Kidney capillary endothelial cell (primary cell): ENCODE results near the gene B4GALT1.
"Not testable (repeated sequence)": the region's sequence is repeated elsewhere in the genome, so short reads cannot be mapped to it uniquely, and the experiment has no call there.

Source experiments
- DNase-seq: peaks from one replicate; pipeline ENCODE4 v3.0.0-alpha.2; 2018; ENCODE audit warnings: low spot score

B4GALT1 gene

DNA sequence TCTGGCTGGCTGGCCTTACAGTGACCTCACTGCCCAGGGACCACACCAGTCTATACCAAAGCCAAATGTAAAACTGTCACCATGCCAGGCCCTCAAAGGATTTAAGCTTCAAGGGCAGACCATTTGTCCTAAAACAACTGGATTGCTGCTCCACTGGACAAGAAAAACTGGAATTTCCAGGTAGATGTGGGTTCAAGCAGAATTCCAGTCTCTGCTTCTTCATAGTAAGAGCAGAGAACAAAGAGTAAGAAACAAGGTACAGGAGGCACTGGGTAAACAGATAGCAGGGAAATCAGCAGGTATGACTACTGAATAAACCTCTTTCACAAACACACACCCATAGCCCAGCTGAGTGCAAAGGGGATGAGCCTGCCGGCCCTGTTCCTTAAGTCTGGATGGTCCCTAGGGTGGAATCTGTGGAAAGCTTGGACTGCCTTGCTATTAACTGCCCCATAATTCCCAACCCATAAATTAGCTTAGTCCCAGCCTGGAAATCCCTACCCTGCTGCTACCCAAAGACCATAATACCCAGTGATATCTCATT, 5.5 kb downstream of the B4GALT1 start:
- DNase-seq, result no peak

DNA sequence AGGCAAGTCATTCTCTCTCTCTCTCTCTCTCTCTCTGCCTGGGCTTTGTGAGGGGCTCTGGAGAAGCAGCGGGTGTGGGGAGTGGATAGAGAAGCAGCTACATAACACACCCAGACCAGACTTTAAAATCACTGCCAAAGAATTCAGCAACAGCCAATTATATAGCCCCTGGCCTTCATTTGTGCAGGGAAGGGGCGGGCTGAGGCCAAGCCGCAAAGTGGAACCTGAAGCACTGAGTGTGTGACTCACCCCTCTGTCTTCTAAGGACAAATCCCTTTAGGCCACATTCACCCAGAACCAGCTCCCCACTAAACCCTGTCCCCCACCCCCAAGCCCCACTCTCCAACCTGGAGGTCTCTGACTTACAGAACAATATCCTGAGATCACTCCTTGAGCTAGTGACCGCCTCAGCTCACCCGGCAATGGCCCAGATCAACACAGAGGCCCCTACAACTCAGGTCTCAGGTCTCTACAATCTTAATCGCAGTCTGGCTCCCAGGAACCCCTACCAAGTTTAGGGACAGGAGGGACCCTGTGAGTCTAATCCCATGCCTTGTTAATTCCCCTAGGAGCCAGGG, 6.0 kb downstream of the B4GALT1 start:
- DNase-seq, result peak; percentile 68

DNA sequence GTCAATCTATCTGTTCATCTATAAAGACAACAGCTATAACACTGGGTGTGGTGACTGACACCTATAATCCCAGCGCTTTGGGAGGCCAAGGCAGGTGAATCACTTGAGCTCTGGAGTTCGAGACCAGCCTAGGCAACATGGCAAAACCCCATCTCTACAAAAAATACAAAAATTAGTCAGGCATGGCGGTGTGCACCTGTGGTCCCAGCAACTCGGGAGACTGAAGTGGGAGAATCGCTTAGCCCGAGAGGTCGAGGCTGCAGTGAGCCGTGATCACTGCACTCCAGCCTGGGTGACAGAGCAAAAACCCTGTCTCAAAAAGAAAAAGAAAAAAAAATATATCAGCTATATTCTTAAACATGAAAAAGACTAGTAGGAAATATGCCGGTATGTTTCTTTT, 6.7 kb downstream of the B4GALT1 start:
- DNase-seq, result not testable (repeated sequence)

DNA sequence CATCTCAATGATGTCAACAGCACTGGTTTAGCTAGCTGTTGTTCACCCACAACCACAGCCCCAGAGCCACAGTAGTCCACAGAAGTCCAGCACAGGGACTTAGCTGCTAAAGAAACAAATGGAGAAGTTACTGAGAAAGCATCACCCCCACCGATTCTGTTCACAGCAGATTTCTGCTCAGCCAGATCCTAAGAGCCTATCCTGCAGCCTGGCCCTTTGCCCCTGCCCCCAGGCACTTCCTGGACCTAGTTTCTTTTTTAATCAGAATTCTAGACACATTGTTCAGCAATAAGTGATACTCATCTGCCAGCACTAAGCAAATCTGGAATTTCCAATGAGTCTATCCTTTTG, 7.4 kb downstream of the B4GALT1 start:
- no peak for DNase-seq

DNA sequence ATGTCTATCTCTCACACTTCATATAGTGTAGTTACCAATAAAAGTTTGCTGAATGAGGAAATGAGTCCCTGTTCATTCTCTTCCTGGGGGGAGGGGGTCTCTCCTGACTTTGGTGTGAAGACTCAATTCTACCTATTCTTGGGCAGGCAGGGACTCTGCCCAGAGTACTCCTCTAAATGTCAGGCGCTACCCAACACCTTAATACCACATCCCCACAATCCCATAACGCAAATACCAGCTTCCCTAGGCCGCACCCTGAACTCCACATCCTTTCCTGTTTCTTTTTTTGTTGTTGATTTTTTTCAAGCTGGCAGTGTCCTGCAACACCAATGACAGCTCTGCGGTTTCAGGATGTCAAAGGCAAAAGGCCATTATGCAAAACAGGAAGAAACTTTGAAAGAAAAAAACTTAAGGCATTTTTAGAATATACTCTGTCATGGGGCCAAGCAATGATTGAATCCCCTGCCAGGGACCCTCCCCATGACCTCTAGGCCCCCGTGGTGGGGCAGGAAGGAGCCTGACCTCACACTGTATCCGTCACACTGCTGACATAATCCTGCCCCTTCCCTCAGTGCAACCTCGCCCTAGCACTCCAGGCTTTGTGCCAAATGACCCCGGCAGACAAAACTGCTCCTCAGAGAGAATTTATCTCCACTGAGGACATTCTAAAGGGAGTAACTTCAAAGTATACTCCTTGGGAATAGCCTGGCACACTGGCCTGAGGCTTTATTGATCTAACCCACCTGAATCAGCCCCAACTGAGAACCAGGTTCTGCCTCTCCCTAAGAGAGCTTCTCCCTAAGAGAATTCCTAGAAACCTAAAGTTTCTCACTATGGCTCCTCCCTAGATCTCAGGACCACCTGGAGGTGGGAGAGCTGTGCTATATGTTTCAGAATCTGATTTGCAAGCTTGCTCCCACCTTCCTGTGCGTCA, 8.0 kb downstream of the B4GALT1 start:
- peak; percentile 64 for DNase-seq

DNA sequence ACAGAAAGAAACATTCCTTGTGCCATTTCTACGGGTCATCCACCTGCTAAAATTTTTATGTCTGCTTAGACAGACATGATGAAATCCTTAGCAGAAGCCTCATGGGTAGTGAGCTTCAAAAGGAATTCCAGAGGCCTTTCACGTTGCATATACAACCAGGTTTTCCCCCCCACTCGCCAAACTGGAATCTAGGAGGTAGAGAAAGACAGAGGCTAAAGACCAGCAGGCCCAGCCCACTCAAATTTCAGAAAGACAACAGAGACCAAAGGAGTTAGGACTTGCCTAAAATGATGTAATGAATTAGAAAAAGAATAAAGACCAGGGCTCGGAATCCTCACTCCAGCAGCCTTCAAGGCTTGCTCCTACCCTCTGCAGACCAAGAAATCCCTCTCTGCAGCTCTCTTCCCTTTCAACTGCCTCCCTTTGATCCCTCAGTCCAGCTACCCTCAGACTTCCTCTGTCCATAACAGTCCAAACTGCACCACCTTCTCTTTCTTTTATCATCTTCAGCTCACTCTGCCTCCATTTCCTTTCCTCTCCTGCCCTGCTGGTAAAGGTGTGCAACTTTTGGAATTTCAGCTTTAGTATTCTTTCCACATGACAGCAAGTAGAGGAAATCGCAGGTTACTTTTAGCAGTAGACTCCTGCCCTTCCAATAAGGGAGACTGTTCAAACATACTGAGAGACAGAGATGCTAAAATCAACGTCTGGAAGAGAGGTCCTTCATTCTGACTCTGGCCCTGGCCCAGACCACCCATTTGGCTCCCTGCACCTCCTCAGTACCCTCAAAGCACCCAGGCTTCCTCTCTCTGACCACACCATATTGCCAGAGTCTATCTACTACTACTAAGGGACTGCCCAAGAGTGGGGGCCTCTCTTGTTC, 8.9 kb downstream of the B4GALT1 start:
- no peak for DNase-seq

DNA sequence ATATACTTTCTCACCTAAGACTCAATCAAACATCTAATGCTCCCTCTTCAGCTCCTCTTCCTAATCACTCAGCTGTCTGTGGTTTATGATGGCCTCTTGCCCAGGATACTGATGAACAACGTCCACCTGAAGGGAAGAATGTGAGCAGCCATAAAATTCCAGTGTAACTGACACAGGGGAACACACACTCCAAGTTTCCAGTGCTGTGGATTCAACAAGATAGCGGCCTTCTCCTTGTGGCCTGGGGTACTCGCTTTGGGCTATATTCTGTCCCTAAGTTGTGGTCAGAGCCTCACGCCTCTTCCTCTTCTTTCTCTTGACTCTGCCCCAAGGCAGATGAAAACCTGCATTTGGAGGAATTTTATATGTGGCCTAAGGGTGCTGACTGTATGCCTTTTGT, 11.7 kb downstream of the B4GALT1 start:
- DNase-seq, result no peak

DNA sequence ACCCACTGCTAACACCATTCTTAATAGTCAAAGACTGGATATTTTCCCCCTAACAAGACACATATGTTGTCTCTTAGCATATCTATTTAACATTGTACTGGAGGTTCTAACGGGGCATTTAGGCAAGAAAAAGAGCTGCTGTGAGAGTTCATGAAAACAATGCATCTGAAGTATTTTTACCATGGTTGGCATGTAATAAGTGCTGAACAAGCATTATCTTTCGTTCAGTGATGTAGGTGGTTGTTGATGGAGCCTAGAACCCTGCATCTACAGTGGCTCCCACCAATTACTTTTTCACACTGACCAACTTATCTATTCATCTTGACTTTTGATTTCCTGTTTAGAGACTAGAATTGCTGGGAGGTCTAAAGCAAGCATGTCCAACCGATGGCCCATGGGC, 12.8 kb downstream of the B4GALT1 start:
- no peak for DNase-seq

DNA sequence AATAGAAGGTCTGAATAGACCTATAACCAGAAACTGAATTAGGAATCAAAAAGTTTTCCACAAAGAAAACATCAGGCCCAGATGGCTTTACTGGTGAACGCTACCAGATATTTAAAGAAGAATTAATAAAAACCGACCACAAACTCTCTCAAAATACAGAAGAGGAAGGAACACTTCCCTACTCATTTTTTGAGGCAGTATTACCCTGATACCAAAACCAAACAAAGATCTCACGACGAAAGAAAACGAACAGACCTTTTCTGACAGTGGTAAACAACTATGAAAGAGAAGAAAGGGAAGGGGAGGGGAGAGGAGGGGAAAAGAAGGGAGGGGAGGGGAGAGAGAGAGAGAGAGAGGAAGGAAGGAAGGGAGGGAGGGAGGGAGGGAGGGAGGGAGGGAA, 13.5 kb downstream of the B4GALT1 start:
- no peak for DNase-seq

DNA sequence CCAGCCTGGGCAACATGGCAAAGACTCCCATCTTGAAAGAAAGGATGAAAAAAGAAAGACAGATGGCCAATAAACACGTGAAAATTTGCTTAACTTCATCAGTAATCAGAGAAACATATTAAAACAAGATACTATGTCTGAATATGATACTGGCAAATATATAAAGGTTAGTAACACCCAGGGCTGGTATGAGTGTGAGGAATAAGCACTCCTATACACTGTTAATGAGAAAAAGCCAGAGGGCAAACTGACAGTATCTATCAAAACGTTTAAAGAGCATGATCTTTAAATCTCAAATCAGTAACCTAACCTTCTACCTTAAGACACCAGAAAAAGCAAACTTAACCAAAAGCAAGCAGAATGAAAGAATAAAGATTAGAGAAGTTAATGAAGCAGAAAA, 14.1 kb downstream of the B4GALT1 start:
- no peak for DNase-seq

DNA sequence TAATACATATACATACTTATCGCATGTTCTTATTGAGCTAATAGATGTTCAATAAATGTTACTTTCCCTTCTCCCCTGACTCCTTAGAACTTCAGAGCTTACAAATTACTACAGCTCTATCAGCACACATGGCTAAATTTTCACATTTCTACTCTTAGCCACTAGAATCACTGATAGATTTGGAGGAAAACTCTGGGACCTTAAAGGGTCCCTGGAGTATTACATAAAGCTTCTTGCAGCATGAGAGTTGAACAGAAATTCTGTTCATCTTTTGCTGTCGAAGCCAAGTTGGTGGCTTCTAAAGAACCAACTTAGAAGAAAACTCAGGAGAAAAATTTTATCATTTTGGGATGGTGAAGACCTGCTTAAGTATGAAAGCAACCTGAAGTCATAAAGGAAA, 15.5 kb downstream of the B4GALT1 start:
- no peak for DNase-seq

DNA sequence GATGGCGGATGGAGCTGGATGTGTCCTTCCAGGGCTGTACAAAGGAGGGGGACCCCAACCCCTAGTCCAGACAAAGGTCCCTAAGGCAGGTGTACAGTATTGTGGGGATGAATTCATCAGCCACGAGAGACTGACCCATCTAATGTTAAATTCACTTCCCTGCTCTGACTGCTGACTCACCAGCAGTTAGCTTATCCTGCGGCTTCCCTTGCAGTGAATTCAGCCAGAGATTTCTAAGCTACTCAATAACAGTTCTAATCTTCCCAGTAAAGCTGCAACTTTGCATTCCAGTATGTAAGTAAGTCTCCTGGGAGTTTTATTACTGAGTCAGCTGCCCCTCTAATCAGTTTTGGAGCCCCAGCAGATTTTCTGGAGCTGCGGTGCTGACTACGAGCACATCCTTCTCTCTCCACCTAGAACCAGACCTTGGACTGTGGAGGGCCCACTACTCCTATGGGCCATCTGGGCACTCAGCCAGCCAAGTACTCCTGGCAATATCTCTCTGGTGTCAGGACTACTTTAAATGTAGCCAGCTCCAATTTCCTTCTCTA, 16.1 kb downstream of the B4GALT1 start:
- peak; percentile 72 for DNase-seq

DNA sequence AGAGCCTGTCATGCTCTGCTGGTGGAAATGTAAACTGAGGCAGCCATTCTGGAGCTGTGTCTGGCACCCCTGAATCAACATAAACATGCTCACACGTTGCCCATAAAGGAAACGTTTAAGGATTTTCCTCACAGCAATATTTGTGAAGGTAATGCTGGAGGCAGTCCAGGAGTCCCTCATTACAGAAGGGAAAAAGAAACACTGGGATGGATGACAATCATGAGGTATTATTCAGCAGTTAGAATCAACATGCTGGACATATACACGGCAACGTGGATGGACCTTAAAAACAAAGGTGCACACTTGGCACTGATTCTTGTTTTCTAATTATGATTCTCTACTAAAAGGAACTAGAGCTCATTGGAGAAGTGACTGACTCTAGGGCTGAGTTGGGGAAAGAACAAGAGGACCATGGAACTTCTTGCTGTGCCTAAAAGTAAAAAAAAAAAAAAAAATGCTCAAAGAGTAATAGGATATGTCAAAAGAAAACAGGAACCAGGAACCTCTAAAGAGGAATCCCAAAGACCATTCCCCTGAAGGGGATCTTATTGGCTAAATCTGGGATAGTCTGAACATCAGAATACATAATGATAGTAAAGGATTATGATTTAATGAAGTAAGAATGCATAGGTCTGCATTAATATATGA, 18.6 kb downstream of the B4GALT1 start:
- no peak for DNase-seq

DNA sequence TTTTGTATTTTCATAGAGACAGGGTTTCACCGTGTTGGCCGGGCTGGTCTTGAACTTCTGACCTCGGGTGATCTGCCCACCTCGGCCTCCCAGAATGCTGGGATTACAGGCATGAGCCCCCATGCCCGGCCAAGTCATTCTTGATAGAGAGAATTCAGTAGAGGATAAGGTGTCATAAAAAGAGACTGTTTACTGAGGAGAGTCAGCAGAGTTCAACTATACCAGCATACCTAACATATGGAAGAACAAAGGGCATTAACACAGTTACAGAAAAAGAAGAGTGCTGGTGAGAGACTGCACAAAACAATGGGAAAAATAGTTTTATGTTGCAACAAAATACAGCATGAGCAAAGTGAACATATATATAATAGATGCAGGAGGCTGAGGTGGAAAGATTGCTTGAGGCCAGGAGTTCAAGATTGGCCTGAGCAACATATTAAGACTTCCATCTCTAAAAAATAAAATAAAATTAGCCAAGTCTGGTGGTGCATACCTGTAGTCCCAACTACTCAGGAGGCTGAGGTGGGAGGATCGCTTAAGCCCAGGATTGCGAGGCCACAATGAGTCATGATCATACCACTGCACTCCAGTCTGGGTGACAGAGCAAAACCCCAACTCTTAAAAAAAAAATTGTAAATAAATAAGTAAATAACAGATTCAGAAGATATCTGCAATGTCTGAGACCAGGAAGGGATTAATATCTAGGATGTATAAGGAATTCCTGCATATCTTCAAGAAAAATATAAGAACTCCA, 19.5 kb downstream of the B4GALT1 start:
- DNase-seq, result no peak

DNA sequence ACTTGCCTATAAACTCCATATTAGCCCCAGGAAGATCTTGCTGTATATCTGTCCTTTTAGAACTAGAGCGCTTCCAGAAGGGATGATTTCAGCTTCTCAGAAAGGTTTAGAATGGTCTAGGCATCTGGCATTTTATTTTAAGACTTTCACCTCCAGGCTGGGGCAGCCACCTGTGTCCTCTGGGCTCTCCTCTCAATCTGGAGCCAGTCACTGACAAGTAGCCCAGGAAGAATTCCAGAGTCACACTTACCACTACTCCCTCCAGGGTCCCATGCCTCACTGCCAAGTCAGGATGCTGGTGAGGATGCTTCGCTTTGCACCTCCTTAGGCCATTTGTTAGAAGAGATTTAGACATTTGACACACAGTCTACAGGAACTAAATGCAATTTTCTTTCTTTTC, 20.8 kb downstream of the B4GALT1 start:
- DNase-seq, result no peak

DNA sequence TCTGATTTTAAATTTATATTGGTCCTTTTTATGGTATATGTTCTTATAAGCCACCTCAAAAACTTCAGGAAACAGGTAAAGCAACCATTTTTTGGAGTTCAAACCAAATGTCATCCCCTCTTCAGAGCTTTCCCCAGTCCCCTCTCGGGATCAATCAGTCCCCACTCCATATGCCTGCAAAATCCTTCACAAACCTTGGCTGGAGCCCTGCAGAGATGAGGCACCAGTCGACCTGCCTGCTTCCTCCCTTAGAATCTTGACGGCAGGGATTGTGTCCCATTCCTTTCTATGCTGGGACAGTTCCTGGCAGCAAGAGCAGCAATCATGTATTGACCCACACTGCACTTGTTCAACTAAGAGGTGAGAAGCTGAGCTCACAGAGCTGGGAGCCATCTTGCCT, 22.6 kb downstream of the B4GALT1 start:
- DNase-seq, result no peak

DNA sequence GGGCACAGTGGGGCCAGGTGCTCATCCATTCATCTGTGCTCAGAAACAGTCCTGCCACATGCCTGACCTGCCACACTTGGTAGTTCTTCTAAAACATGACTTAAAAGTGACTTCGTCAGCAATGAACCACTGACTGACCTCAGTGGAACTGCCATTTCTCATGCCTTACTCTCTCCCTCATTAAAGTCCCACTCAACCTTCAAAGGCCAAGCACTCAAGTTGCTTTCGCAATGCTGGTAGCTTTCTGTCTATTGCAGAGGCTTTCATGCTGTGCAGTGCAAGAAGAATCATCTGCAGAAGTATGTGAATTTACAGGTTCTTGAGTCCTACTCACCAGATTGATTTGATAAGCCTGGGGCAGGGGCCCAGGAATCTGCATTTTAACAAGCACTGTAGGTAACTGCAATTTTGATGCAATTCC, 23.9 kb downstream of the B4GALT1 start:
- no peak for DNase-seq

DNA sequence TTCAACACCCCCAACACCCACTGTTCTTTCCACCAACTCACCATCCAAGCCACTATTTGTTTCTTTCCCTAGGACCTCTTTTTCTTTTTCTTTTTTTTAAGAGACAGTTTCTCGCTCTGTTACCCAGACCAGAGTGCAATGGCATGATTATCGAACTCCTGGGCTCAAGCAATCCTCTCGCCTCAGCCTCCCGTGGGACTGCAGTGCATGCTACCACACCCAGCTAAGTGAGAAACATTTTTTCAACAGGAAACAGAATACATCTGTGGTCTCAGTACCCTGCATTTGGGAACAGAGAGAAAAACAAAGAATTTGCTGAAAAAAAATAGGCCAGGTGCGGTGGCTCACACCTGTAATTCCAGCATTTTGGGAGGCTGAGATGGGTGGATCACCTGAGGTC, 24.6 kb downstream of the B4GALT1 start:
- no peak for DNase-seq

DNA sequence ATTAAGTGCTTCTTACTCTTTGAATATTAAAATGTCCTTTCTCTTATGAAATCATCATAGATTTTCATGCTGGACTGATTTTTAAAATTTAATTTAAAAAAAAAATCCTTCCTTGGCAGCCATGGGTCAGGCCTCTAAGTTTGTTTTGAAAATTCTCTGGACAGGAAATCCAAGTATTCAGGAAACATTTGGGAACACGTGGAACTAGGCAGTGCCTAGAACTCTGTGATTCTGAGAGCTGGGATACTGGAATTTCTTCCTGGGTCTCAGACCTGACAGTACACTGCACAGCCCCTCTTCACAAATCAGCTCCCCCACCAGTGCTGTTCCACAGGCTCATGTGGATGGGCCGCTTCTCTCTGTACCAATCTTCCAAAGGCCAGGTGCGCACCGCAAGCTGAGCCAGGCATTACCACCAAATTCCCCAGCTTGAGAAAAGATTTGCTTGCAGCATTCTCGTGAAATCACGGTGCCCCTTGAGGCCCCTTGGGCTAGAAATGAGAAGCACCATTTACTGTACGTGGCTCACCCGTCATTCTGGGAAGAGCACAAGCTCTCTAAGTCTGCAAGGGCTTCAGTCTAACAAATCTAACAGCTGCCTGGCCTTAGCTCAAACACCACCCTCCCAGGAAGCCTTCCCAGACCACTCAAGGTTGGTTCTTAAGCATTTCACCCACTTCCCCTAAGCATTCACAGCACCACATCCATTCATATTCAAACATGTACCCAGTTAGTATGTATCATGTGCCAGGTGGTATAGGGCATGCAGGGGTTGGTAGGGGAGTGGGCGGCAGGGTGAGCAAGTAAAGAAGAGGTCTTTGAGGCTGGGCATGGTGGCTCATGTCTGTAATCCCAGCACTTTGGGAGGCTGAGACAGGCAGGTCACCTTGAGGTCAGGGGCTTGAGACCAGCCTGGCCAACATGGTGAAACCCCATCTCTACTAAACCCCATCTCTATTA, 26.5 kb downstream of the B4GALT1 start:
- no peak for DNase-seq
